Measurements from ENCODE around the gene FBRS. TPM values are rescaled to one million over a fixed set of nuclear protein-coding genes. Genes with fewer than 3 reads are reported as not detected.
A peak's percentile ranks its signal among the peaks of the same experiment; 100 is the strongest.

FBRS gene
- total and polyA plus RNA-seq, 2 of the 13 experiments (the other 11 are each of a cell fraction or from before 2014, with no cell fraction given): 13.7 to 16.2 TPM

- TF ChIP-seq WIZ (CRISPR knock-in tag; IDR thresholded peaks at IDR 0.05): peak; percentile 52; the same call in 1 of the 2 replicates
- no peak; the same call in 1 of the 2 replicates for TF ChIP-seq MTF2 (CRISPR knock-in tag; IDR thresholded peaks at IDR 0.05; ENCODE audit: borderline replicate concordance)
- peak; percentile 41 for TF ChIP-seq PHF20 (CRISPR knock-in tag; IDR thresholded peaks at IDR 0.05)
- TF ChIP-seq ONECUT2 (CRISPR knock-in tag; IDR thresholded peaks at IDR 0.05): no peak
- peak; percentile 97 for TF ChIP-seq RAD21 (CRISPR knock-in tag; IDR thresholded peaks at IDR 0.05)
- TF ChIP-seq AGO2 (optimal IDR thresholded peaks at IDR 0.05; ENCODE audit: low read depth, low read length): peak; percentile 90
- no peak; the same call in 1 of the 2 replicates for TF ChIP-seq ZNF782 (CRISPR knock-in tag; IDR thresholded peaks at IDR 0.05; ENCODE audit: borderline replicate concordance)
- TF ChIP-seq SUZ12 (IDR thresholded peaks at IDR 0.05; ENCODE audit: low read depth, low read length): no peak
- peak; percentile 89 for TF ChIP-seq ATF7-NPFF (CRISPR knock-in tag; IDR thresholded peaks at IDR 0.05; ENCODE audit: low read depth)
- no peak for TF ChIP-seq PCBP2 (optimal IDR thresholded peaks at IDR 0.05; ENCODE audit: low read depth, low read length, poor library complexity, severe bottlenecking)
- TF ChIP-seq ZNF282 (IDR thresholded peaks at IDR 0.05; ENCODE audit: partially characterized antibody): no peak
- TF ChIP-seq TAF15 (IDR thresholded peaks at IDR 0.05; ENCODE audit: low read depth, low read length, poor library complexity, severe bottlenecking): peak; percentile 12
- TF ChIP-seq PAXIP1 (CRISPR knock-in tag; conservative IDR thresholded peaks at IDR 0.05): peak; percentile 43
- no peak for TF ChIP-seq ZNF503 (CRISPR knock-in tag; IDR thresholded peaks at IDR 0.05)
- TF ChIP-seq KDM4B (CRISPR knock-in tag; IDR thresholded peaks at IDR 0.05): no peak
- TF ChIP-seq ESRRA (CRISPR knock-in tag; IDR thresholded peaks at IDR 0.05; ENCODE audit: low read depth): peak; percentile 13; the same call in 1 of the 2 replicates
- no peak for TF ChIP-seq ZNF484 (CRISPR knock-in tag; IDR thresholded peaks at IDR 0.05; ENCODE audit: borderline replicate concordance, low read depth)
- 0 out of 2 replicates have a peak, but pooled peaks have one; percentile 0 for TF ChIP-seq NFE2 (CRISPR knock-in tag; IDR thresholded peaks at IDR 0.05)
- no peak for TF ChIP-seq ZBTB10 (CRISPR knock-in tag; IDR thresholded peaks at IDR 0.05; ENCODE audit: borderline replicate concordance)
- TF ChIP-seq ZNF614 (CRISPR knock-in tag; IDR thresholded peaks at IDR 0.05; ENCODE audit: borderline replicate concordance): 0 out of 2 replicates have a peak, but pooled peaks have one; percentile 24
Measured at GRCh38 chr16:30657866-30658730, at the start of gene FBRS (continued).
